ENCODE results near the gene ABCA1.
A peak's percentile ranks its signal among the peaks of the same experiment; 100 is the strongest.
"Not testable (repeated sequence)": the region's sequence is repeated elsewhere in the genome, so short reads cannot be mapped to it uniquely, and the experiment has no call there.

The ABCA1 gene

DNA sequence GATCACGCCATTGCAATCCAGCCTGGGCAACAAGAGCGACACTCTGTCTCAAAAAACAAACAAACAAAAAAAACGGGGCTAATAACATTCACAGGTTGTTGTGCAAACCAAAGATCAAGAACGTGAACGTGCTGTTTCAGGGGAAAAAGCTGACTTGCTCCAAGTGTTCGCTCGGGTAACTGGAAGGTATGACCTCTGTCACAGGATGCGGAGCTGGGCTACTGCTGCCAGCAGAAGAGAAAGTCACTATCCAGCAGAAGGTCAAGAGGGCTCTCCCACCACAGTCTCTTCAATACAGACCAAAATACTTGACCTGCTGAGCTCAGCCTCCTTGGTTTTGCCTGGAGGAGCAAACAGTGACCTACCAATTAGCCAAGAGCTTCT, 59.7 kb downstream of the ABCA1 start:
- no peak for DNase-seq

GRCh38 chr9:104866191-104866590, 61.8 kb downstream of the ABCA1 start:
- no peak for DNase-seq

DNA sequence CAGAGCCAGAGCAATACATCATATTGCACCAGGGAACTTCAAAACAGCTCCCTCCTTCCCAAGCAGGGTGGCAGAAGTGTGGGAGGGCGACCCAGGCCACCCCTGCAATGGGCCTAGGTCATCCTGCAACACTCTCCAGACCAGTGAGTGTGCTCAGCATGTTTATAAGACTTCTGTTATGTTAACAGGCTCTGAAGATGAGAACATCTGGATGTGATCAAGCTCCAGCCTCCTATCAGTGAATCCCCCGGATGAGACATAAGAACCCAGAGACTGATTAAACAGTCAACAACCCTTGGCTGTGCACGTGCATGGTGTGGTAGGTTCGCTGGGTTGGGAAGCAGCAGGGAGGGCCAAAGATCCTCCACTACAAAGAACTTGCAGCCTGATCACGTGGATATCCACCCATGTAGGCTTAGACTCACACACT, 63.3 kb downstream of the ABCA1 start:
- no peak for DNase-seq

GRCh38 chr9:104863180-104863883, 64.6 kb downstream of the ABCA1 start:
- DNase-seq: peak; percentile 18 to 51

GRCh38 chr9:104861397-104861796, 66.6 kb downstream of the ABCA1 start:
- no peak for DNase-seq

GRCh38 chr9:104860263-104860662, 67.7 kb downstream of the ABCA1 start:
- no peak for DNase-seq

GRCh38 chr9:104858846-104859245, 69.1 kb downstream of the ABCA1 start:
- no peak for DNase-seq

- DNase-seq: no peak
These were observed 69.7 kb downstream of the ABCA1 start for GRCh38 chr9:104858271-104858670.

GRCh38 chr9:104856413-104856941, 71.5 kb downstream of the ABCA1 start:
- DNase-seq: no peak

GRCh38 chr9:104855807-104856206, 72.1 kb downstream of the ABCA1 start:
- DNase-seq: no peak

DNA sequence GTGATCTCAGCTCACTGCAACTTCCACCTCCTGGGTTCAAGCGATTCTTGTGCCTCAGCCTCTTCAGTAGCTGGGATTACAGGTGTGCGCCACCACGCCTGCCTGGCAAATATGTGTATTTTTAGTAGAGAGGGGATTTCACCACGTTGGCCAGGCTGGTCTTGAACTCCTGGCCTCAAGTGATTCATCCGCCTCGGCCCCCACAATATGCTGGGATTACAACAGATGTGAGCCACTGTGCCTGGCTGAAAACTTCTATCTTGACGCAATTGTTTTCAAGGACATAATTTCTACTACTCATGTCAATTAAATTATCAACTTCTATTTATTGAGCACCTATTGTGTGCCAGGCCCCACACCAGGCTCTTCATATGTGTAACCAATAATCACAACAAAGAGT, 72.7 kb downstream of the ABCA1 start:
- not testable (repeated sequence) for DNase-seq

DNA sequence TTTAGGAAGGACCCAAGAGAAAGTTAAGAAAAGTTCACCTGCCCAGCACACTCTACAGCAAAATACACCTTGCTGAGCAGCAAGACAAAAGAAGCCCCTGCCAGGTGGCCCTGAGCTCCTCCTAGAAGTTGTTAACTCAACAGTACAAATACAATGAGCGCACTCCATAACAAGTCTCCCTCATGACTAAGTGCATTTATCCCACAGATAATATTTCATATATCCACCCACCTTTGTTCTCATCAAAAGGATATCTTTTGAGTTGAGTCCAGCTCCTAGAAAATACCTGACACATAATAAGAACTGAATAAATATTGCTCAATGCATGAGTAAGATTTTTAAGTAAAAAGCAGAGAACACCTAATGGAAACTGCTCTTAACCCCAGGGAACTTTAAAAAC, 73.3 kb downstream of the ABCA1 start:
- DNase-seq: no peak

DNA sequence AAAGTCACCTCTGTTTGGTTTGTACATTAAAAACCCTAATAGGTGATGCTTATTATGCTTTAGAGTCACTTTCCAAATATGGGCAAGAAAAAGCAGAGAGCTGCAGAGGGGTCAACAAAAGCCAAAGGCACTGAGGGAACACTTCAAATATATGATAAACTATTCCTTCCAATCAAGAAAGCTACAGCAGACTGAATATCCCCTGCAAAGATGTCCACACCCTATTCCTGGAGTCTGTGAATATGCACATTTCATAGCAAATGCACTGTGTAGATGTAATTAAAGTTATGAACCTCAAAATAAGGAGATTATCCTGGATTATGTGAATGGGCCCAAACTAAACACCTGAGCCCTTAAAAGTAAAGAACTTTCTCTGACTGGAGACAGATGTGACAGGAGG, 74.3 kb downstream of the ABCA1 start:
- no peak for DNase-seq

DNA sequence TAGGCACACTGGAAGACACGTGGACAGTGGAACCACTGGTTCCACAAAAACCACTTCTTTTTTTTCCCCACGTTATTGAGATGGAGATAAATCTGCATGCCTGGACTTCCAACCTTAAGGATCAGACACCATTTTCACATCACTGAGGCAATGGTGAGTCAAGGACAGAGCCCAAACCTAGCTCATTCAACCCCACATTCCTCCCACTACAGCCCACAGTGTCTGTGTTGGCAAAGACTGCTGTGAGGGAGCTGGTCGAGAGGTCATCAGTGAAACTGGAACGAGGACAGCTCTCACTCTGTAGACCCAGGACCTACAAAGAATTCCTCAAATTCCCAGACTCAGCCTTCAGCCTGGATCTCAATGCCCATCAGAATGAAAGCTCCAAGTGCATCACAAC, 74.8 kb downstream of the ABCA1 start:
- no peak for DNase-seq

GRCh38 chr9:104851546-104851920, 76.4 kb downstream of the ABCA1 start:
- no peak for DNase-seq

DNA sequence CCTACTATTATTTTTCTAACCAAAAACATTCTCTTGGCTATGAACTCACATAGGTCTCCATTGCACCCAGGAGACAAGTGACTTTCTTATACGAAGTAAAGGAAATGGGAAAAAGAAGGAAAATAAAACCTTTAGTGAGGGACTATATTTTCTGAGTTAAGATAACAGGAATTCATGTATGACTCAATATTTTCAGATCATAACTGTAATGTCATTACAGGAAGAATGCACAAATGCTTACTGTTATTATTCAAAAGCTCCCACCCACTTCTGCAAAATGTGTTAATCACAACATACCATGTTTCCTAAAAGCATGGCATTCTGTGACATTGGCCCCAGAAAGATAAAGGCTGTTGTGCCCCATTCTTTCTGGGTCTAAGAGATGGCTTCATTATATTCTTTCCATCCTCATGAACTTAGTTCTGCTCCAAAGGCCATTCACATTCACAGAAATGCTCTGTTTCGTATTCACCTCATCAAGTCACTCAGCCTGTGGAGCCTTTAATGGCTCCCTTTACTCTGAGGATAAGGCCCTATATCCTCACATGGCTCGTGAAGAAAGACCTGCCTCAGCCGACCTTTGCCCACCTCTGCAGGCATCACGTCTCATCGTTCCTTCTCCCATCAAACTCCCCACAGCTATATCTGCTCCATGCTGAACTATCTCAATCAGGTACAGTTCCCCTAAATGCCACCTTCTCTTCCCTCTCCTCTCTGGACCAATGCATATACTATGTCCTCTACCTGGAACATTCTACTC, 77.0 kb downstream of the ABCA1 start:
- no peak for DNase-seq

DNA sequence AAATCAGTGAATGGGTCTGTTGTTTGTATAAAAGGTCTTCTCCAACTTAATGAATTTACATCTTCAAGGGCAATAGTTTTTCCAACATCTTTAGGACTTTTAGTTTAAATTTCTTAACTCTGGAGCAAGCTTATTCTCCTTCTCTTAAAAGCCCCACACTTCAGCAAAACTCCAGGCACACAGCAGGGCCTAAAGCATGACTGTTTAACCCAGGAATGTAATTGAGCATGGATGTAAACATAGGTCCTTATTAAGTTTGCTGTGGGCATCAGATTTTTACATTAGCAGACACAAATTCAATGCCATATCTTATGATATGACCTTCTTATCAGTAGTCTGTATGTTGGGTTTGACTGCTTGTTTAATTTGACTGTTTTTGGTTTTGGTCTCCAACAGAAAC, 78.9 kb downstream of the ABCA1 start:
- DNase-seq: no peak

DNA sequence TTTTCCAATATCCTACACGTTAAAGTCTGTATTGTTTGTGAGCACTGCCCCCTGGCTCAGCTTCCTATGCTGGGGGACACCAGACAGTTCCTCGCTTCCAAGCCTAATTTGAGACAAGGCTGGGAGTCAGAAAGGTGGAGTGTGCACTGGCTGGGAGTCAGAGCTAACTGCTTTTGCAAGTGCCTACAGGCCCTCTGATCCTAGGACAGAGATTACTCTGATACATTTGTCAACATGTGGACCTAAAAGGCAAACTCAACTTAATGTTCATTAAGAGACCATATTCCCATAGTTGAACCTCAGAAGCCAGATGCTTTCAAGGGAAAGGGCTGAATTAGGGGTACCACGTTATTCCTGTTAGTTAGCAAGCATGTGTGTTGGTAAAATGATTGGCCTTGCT, 83.2 kb downstream of the ABCA1 start:
- no peak for DNase-seq

- no peak for DNase-seq
These were observed 84.2 kb downstream of the ABCA1 start for GRCh38 chr9:104843644-104844240.

- no peak for DNase-seq
These were observed 85.3 kb downstream of the ABCA1 start for GRCh38 chr9:104842698-104843097.

DNA sequence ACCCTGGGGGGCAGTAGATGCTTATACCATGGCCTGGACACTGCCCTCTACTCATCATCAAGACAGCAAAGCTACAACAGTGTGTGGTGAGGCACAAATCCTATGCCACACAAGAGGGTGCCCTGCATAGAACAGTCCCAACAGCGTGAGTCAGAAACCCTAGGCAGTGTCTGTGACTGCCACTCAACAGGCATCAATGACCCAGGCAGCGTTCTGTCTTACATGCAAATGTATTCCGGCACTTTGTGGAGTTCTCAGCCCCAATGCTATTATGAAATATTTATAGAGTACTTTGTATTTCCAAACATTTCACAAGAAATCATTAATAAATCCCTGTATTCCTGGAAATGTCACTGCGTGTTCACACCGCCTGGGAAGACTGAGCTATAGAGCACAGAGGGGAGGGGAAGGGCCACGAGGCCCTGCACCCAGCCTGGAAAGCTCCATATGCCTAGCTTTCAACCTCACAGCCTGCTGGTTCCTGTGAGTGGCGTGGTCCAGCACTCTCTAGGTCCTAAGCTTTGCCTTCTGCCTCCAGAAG, 86.3 kb downstream of the ABCA1 start:
- DNase-seq: no peak

- DNase-seq: no peak
These were observed 89.0 kb downstream of the ABCA1 start for GRCh38 chr9:104838958-104839357.

DNA sequence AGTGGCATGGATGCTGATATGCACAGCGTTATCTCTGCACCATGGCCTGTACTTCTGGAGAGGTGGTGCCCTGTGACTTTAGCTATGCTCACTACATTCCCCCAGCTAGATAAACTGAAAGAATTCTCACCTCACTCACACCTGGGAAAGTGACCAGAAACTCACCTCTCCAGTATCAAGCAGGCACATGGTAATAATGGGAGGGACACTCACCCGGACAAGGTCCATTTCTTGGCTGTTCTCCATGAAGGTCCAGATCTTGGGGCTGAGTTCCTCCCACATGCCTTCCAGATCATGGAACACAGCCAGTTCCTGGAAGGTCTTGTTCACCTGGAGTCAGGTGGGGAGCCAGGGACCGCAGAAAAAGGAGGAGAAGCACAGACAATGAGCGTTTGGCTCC, 91.2 kb downstream of the ABCA1 start:
- DNase-seq: no peak

GRCh38 chr9:104836235-104836634, 91.7 kb downstream of the ABCA1 start:
- no peak for DNase-seq
